ENCODE results near the gene LRP8. TPM values are rescaled to one million over a fixed set of nuclear protein-coding genes. Genes with fewer than 3 reads are reported as not detected.
A peak's percentile ranks its signal among the peaks of the same experiment; 100 is the strongest.

Gene LRP8
- polyA plus RNA-seq, 2 donors: 2.7 to 6.9 TPM

DNA sequence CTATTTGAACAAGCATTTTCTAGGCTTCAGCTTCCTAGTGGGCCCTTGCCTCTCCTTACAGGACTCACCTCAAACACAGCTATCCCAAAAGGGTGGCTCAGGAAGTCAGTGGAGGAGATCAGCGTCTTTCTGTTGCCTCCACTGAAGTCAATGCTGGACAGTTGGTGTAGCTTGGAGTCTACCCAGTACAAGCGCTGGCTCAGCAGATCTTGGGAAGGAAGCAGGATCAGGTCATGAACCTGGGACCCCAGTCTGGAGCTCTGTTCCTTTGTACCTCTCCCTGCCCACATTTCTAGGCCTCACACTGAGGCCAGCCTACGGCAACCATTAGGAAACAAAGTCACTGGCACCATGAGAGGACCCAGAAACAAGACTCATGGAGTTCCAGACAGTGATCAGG, 65.9 kb downstream of the LRP8 start:
- WGBS, 2 donors: 90 to 97% methylated on average over 3 of the region's 3 CpGs
- no peaks in the 10 kb centered on the region for H3K27me3 ChIP-seq (ENCODE audit: control insufficient read depth in 1 of 2, insufficient read depth in 2 of 2, low read length in 2 of 2)
- peaks cover 0 to 22% of the 10 kb centered on the region in 2 donors for H3K36me3 ChIP-seq (ENCODE audit: control insufficient read depth in 2 of 2, insufficient read depth in 2 of 2, low read length in 1 of 2)
- no peaks in the 10 kb centered on the region for H3K4me1 ChIP-seq (ENCODE audit: control insufficient read depth in 2 of 2, insufficient read depth in 2 of 2, low read length in 1 of 2)
- H3K9me3 ChIP-seq (ENCODE audit: control insufficient read depth in 2 of 2, insufficient read depth in 1 of 2, low read depth in 1 of 2, low read length in 1 of 2): no peaks in the 10 kb centered on the region
- no peak overlapping the region for H3K4me3 ChIP-seq (ENCODE audit: low read depth in 1 of 2, low read length in 2 of 2)
- no peak overlapping the region for H3K27ac ChIP-seq (ENCODE audit: low read depth in 2 of 2, low read length in 1 of 2)

DNA sequence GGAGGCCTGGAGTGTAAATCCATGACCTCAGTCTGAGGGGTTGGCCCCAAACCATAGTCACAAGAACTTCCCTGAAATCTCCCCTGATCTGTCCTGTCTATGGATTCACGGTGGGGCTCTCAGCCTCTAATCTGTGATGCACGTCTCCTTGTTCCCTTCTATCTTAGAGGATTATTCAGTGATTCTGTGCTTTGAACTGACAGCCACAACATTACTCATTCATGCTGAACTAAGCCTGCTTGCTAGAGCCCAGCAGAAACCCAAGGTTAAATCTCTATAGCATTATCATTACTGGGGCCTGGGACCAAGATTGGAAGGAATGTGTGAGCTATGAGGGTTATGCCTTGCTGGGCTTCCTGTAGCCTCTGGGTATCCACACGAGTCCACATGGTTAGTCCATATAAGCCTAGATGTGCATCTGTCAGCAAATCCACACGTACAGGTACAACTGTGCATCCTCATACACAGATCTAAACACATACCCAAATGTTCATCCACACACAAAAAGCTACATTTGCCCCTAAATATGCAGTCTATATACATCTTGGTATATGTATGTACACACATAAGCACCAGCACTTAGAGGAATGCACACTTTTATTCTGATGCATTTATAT, 67.1 kb downstream of the LRP8 start:
- Histone ChIP-seq H3K27ac (ENCODE audit: low read depth in 2 of 2, low read length in 1 of 2) (no peak overlapping the region), H3K4me1 (ENCODE audit: control insufficient read depth in 2 of 2, insufficient read depth in 2 of 2, low read length in 1 of 2) (no peaks in the 10 kb centered on the region), H3K4me3 (ENCODE audit: low read depth in 1 of 2, low read length in 2 of 2) (no peak overlapping the region), H3K36me3 (ENCODE audit: control insufficient read depth in 2 of 2, insufficient read depth in 2 of 2, low read length in 1 of 2) (peaks cover 0 to 19% of the 10 kb centered on the region in 2 donors), H3K9me3 (ENCODE audit: control insufficient read depth in 2 of 2, insufficient read depth in 1 of 2, low read depth in 1 of 2, low read length in 1 of 2) (no peaks in the 10 kb centered on the region), H3K27me3 (ENCODE audit: control insufficient read depth in 1 of 2, insufficient read depth in 2 of 2, low read length in 2 of 2) (no peaks in the 10 kb centered on the region)
- 89% methylated on average over 4 of the region's 4 CpGs for WGBS, 2 donors

DNA sequence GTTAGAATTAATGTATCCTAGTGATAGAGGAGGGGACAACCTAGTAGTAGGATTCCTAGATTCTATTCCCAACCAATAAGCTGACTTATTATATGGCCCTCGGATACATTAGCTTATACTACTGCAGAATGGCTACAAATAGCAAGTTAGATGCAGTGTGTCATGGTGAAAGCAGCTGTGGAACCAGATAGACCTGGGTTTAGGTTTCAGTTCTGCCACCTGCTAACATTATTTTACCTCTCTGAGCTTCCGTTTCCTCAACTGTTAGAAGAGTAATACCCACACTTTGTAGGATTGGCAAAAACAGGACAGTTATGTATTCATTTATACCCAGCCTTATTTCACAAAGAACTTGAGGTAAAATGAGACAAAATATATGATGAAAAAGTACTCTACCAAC, 67.9 kb downstream of the LRP8 start:
- Histone ChIP-seq H3K9me3 (ENCODE audit: control insufficient read depth in 2 of 2, insufficient read depth in 1 of 2, low read depth in 1 of 2, low read length in 1 of 2) (no peaks in the 10 kb centered on the region), H3K4me3 (ENCODE audit: low read depth in 1 of 2, low read length in 2 of 2) (no peak overlapping the region), H3K27me3 (ENCODE audit: control insufficient read depth in 1 of 2, insufficient read depth in 2 of 2, low read length in 2 of 2) (no peaks in the 10 kb centered on the region), H3K36me3 (ENCODE audit: control insufficient read depth in 2 of 2, insufficient read depth in 2 of 2, low read length in 1 of 2) (peaks cover 0 to 19% of the 10 kb centered on the region in 2 donors), H3K27ac (ENCODE audit: low read depth in 2 of 2, low read length in 1 of 2) (no peak overlapping the region), H3K4me1 (ENCODE audit: control insufficient read depth in 2 of 2, insufficient read depth in 2 of 2, low read length in 1 of 2) (no peaks in the 10 kb centered on the region)
- WGBS, 2 donors: 94% methylated on average over 2 of the region's 2 CpGs

DNA sequence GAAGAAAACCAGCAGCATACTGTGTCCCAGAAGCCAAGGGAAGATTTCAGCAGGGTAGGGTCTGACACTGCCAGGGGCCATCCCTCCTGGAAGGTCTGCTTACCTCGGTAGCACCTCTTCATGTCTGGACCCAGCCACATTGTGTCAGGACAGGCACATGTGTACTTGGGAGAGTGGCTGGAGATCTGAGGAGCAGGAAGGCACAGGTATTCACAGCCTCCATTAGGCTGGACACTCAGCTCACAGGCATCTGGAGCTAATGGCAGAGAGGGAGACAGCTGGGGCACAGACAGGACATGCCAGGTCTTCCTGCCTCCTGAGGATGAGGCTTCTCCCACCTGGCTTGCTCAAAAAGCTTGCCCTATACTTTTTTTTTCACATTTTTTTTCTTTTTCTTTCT, 69.7 kb downstream of the LRP8 start:
- WGBS, 2 donors: 40 to 51% methylated on average over 1 of the region's 1 CpG
- H3K9me3 ChIP-seq (ENCODE audit: control insufficient read depth in 2 of 2, insufficient read depth in 1 of 2, low read depth in 1 of 2, low read length in 1 of 2): no peaks in the 10 kb centered on the region
- H3K36me3 ChIP-seq (ENCODE audit: control insufficient read depth in 2 of 2, insufficient read depth in 2 of 2, low read length in 1 of 2): peaks cover 0 to 10% of the 10 kb centered on the region in 2 donors
- H3K4me3 ChIP-seq (ENCODE audit: low read depth in 1 of 2, low read length in 2 of 2): no peak overlapping the region
- no peaks in the 10 kb centered on the region for H3K27me3 ChIP-seq (ENCODE audit: control insufficient read depth in 1 of 2, insufficient read depth in 2 of 2, low read length in 2 of 2)
- H3K27ac ChIP-seq (ENCODE audit: low read depth in 2 of 2, low read length in 1 of 2): no peak overlapping the region
- no peaks in the 10 kb centered on the region for H3K4me1 ChIP-seq (ENCODE audit: control insufficient read depth in 2 of 2, insufficient read depth in 2 of 2, low read length in 1 of 2)

DNA sequence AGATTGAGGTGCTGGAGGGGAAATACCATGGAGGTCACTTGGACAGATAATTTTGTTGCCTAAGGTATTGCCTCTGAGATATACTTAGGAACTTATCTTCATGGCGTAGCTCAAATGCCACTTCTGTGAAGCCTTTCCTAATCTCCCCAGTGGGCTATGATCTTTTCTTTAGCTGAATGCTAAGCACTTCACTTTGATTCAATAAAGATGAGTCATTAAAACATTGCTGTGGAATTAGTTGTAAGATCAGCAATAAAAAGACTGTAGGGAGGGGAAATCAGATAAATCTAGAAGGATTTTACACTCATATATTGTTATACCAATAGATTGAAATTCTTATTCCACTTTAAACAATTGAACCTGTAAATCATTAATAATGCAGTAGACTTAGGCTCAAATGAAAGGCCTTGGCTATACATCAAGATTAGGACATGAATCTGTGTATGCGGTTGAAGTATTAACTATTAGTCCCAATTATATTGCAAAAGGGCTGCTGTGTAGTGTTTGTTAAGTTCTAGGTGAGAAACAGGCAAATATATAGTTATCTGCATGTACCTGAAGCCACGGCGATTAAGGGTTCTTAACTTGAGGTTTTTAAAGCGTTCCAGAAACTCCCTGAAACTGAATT, 70.3 kb downstream of the LRP8 start:
- H3K9me3 ChIP-seq (ENCODE audit: control insufficient read depth in 2 of 2, insufficient read depth in 1 of 2, low read depth in 1 of 2, low read length in 1 of 2): no peaks in the 10 kb centered on the region
- no peaks in the 10 kb centered on the region for H3K27me3 ChIP-seq (ENCODE audit: control insufficient read depth in 1 of 2, insufficient read depth in 2 of 2, low read length in 2 of 2)
- no peak overlapping the region for H3K4me3 ChIP-seq (ENCODE audit: low read depth in 1 of 2, low read length in 2 of 2)
- H3K36me3 ChIP-seq (ENCODE audit: control insufficient read depth in 2 of 2, insufficient read depth in 2 of 2, low read length in 1 of 2): peaks cover 0 to 10% of the 10 kb centered on the region in 2 donors
- 71 to 91% methylated on average over 5 of the region's 5 CpGs for WGBS, 2 donors
- H3K27ac ChIP-seq (ENCODE audit: low read depth in 2 of 2, low read length in 1 of 2): no peak overlapping the region
- H3K4me1 ChIP-seq (ENCODE audit: control insufficient read depth in 2 of 2, insufficient read depth in 2 of 2, low read length in 1 of 2): no peaks in the 10 kb centered on the region

DNA sequence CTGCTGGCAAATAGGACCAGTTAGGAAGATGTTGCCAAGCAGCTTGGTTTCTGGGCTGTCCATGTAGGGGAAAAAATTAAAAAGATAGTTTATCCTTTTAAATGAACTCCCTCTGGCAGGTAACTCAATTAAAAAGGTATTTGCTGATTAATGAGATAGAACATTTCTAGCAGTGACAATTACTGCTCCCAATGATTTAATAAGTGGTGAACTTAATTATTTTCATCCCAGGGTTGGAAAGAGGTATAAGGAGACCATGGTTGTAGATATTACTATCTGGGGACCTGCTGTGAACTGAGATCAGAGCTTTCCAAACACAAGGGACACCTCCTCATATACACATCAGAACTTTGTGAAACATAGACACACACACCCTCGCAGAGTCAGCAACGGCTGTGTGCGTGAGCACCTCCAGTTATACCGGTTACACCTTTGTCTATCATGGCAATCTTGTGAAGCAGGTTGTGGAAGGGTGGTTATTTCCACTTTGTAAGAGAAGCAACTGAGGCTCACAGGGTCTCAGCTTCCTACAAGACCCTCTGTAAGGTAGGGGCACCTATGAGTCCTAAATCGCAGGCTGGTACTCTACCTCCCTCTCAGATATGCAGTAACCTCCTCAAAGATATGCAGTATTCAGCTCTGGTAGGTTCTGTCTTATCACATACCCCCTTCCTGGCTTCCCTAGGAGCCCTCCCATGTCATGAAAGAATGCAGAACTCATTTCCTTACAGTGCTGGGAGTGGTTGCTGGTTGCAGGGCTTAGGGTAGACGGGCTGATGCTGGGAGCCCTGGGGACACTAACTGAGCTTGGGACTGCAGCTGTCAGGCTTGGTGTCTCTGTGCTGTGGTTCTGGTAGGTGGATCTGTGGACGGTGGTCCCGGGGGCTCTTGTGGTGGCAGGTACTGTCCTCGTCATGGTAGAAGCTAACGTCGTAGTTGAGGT, 71.1 kb downstream of the LRP8 start:
- no peak overlapping the region for H3K4me3 ChIP-seq (ENCODE audit: low read depth in 1 of 2, low read length in 2 of 2)
- WGBS, 2 donors: 84 to 89% methylated on average over 11 of the region's 11 CpGs
- peak overlapping the region in 1 of 2 donors; percentile 5 for H3K27ac ChIP-seq (ENCODE audit: low read depth in 2 of 2, low read length in 1 of 2)
- no peaks in the 10 kb centered on the region for H3K4me1 ChIP-seq (ENCODE audit: control insufficient read depth in 2 of 2, insufficient read depth in 2 of 2, low read length in 1 of 2)
- H3K27me3 ChIP-seq (ENCODE audit: control insufficient read depth in 1 of 2, insufficient read depth in 2 of 2, low read length in 2 of 2): no peaks in the 10 kb centered on the region
- H3K36me3 ChIP-seq (ENCODE audit: control insufficient read depth in 2 of 2, insufficient read depth in 2 of 2, low read length in 1 of 2): peaks cover 2 to 10% of the 10 kb centered on the region in 2 donors
- no peaks in the 10 kb centered on the region for H3K9me3 ChIP-seq (ENCODE audit: control insufficient read depth in 2 of 2, insufficient read depth in 1 of 2, low read depth in 1 of 2, low read length in 1 of 2)

DNA sequence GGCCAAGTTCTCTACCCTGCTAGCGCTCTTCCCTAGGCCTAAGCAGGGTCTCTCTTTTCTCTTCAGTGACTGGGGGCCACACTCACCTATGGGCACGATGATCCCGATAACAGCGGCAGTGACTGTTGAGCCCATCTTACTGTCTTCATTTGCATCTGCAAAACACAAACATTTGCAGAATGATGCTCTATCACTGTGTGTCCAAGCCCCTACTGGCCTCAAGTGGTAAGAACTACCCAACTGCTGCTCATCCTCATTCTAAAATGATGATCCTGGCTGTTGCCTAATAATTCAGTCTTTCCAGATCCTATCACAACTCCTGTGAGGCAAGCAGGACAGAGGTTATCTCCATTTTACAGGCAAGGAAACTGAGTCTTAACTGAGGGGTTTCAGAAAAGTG, 72.8 kb downstream of the LRP8 start:
- no peaks in the 10 kb centered on the region for H3K9me3 ChIP-seq (ENCODE audit: control insufficient read depth in 2 of 2, insufficient read depth in 1 of 2, low read depth in 1 of 2, low read length in 1 of 2)
- no peak overlapping the region for H3K27ac ChIP-seq (ENCODE audit: low read depth in 2 of 2, low read length in 1 of 2)
- peaks cover 2 to 4% of the 10 kb centered on the region in 2 donors for H3K36me3 ChIP-seq (ENCODE audit: control insufficient read depth in 2 of 2, insufficient read depth in 2 of 2, low read length in 1 of 2)
- H3K4me3 ChIP-seq (ENCODE audit: low read depth in 1 of 2, low read length in 2 of 2): no peak overlapping the region
- WGBS, 2 donors: 97% methylated on average over 4 of the region's 4 CpGs
- no peaks in the 10 kb centered on the region for H3K27me3 ChIP-seq (ENCODE audit: control insufficient read depth in 1 of 2, insufficient read depth in 2 of 2, low read length in 2 of 2)
- H3K4me1 ChIP-seq (ENCODE audit: control insufficient read depth in 2 of 2, insufficient read depth in 2 of 2, low read length in 1 of 2): no peaks in the 10 kb centered on the region

DNA sequence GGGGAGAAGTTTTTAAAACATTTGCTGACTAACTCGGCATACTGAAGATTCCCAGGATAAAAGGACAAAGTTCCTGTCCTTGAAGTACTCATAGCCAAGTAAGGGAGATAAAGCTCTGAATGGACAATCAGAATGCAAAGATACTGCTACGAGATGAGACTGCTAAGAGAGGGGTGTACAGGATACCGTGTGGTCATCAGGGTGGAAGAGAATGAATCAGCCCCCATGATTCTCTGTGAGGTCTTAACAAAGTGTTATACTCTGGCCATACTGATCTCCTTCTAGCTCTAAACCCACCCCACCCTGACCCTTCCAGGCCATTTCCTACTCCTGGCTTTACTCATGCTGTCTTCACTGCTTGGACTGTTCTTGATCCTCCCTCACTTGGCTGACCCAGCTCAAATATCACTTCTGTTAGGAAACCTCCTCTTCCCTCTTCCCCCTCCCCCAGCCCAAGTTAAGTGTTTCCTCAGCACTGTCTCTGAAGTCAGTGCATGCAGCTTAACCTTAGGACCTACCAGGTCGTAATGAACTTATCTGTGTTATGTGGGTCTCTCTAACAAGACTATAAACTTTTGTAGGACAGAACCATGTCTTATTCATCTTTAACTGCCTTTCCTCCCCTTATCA, 73.7 kb downstream of the LRP8 start:
- Histone ChIP-seq H3K36me3 (ENCODE audit: control insufficient read depth in 2 of 2, insufficient read depth in 2 of 2, low read length in 1 of 2) (peaks cover 2 to 4% of the 10 kb centered on the region in 2 donors), H3K4me3 (ENCODE audit: low read depth in 1 of 2, low read length in 2 of 2) (no peak overlapping the region), H3K27me3 (ENCODE audit: control insufficient read depth in 1 of 2, insufficient read depth in 2 of 2, low read length in 2 of 2) (no peaks in the 10 kb centered on the region), H3K4me1 (ENCODE audit: control insufficient read depth in 2 of 2, insufficient read depth in 2 of 2, low read length in 1 of 2) (no peaks in the 10 kb centered on the region), H3K9me3 (ENCODE audit: control insufficient read depth in 2 of 2, insufficient read depth in 1 of 2, low read depth in 1 of 2, low read length in 1 of 2) (no peaks in the 10 kb centered on the region), H3K27ac (ENCODE audit: low read depth in 2 of 2, low read length in 1 of 2) (no peak overlapping the region)
- 74 to 87% methylated on average over 4 of the region's 4 CpGs for WGBS, 2 donors

DNA sequence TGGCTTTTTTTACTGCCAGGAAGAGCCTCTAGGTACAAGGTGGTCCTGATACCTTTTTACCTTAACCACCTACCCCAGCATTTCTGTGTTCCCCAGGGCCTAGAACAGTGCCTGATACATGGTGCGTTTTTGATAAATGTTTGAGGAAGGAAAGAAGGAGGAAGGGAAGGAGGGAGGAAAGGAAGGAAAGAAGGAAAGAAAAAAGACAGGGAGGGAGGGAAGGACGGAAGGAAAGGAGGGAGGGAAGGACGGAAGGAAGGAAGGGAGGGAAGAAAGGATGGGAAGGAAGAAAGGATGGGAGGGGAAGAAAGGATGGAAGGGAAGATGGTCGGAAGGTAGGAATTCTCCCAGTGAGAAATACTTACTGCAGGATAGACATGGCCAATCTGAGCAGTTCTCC, 77.5 kb downstream of the LRP8 start:
- Histone ChIP-seq H3K4me1 (ENCODE audit: control insufficient read depth in 2 of 2, insufficient read depth in 2 of 2, low read length in 1 of 2) (no peaks in the 10 kb centered on the region), H3K4me3 (ENCODE audit: low read depth in 1 of 2, low read length in 2 of 2) (no peak overlapping the region), H3K27ac (ENCODE audit: low read depth in 2 of 2, low read length in 1 of 2) (no peak overlapping the region), H3K9me3 (ENCODE audit: control insufficient read depth in 2 of 2, insufficient read depth in 1 of 2, low read depth in 1 of 2, low read length in 1 of 2) (no peaks in the 10 kb centered on the region), H3K36me3 (ENCODE audit: control insufficient read depth in 2 of 2, insufficient read depth in 2 of 2, low read length in 1 of 2) (peaks cover 0 to 5% of the 10 kb centered on the region in 2 donors), H3K27me3 (ENCODE audit: control insufficient read depth in 1 of 2, insufficient read depth in 2 of 2, low read length in 2 of 2) (no peaks in the 10 kb centered on the region)
- 91 to 94% methylated on average over 4 of the region's 4 CpGs for WGBS, 2 donors
